ENCODE data around the gene BAZ1A.

The BAZ1A gene, protein sequence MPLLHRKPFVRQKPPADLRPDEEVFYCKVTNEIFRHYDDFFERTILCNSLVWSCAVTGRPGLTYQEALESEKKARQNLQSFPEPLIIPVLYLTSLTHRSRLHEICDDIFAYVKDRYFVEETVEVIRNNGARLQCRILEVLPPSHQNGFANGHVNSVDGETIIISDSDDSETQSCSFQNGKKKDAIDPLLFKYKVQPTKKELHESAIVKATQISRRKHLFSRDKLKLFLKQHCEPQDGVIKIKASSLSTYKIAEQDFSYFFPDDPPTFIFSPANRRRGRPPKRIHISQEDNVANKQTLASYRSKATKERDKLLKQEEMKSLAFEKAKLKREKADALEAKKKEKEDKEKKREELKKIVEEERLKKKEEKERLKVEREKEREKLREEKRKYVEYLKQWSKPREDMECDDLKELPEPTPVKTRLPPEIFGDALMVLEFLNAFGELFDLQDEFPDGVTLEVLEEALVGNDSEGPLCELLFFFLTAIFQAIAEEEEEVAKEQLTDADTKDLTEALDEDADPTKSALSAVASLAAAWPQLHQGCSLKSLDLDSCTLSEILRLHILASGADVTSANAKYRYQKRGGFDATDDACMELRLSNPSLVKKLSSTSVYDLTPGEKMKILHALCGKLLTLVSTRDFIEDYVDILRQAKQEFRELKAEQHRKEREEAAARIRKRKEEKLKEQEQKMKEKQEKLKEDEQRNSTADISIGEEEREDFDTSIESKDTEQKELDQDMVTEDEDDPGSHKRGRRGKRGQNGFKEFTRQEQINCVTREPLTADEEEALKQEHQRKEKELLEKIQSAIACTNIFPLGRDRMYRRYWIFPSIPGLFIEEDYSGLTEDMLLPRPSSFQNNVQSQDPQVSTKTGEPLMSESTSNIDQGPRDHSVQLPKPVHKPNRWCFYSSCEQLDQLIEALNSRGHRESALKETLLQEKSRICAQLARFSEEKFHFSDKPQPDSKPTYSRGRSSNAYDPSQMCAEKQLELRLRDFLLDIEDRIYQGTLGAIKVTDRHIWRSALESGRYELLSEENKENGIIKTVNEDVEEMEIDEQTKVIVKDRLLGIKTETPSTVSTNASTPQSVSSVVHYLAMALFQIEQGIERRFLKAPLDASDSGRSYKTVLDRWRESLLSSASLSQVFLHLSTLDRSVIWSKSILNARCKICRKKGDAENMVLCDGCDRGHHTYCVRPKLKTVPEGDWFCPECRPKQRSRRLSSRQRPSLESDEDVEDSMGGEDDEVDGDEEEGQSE (N-terminal part only)

DNA sequence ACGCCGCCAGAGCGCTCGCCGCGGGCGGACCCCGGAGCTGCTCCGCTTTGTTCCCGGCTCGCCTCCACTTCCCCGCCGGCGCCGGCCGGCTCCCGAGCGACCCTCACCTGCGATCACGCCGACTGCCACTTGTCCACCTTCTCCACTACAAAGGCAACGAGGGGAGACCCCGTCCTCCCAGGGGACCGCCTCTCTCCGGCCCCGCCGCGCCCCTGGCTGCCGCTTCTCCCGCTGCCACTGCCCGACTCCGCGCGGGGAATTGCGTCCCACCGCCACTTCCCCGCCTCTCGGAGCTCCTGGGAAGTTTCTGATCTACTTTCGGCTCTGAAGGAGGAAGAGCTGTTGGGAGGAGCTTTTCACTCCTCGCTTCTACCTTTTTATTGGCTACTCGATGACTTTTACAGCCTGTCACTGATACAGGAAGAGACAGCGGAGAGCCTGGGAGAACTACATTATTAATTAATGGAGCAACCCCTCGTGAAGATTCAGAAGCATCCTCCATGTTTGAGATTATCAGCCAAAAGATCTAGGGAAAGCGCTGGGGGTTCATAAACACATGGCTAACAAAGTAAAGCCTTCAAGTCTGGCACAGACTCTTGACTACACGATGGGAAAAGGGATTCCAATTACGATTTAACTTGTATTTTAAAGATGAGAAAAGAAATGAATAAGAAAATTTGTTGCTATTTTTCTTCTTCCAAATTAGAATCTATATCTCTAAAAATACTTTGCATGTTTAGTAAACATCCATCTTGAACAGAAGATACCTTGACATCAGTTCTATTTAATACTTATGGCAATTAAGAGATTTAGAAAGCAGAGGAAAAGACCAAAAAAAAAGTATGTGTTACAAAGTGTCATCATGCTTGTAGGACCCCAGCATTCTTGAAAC is at the start of gene BAZ1A:
Gene BAZ1A, minus strand, starts transcription at position 330 of the 892 bp plus-strand sequence. CDS start 756 bp downstream, outside the sequence.
- peak; percentile 69 for DNase-seq

DNA sequence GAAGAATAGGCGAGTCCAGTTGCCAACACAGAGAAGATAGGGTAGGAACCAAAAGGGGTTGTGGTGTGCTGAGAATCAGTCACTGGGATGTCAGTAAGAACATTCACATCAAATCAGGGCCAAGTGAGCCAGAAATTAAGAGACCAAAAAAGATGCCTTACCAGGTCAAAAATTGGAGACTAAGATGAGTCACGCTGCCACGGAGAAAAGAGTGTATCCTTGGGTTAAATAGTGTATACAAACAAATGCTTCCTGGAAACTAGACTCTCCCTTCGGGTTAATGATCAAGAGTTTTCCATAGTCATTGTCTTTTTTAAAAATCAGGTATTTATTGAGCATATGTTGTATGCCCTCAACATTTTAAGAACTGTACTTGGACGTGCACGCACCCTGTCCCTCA is 45.2 kb upstream of the BAZ1A start:
- DNase-seq = no peak

DNA sequence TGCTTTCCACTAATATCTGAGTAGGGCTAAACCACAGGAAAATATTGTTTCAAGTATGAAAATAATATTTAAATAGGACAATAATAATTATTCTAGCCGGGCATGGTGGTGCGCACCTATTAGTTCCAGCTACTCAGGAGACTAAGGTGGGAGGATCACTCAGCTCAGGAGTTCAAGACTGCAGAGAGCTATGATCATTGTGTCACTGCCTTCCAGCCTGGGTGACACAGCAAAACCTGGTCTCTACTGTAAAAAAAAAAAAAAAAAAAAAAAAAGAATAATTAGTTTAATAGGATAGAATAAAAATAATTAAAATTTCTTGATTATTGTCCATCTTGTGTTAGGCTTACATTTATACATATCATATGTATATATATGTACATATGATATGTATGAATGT is 38.5 kb upstream of the BAZ1A start:
- DNase-seq = no peak

DNA sequence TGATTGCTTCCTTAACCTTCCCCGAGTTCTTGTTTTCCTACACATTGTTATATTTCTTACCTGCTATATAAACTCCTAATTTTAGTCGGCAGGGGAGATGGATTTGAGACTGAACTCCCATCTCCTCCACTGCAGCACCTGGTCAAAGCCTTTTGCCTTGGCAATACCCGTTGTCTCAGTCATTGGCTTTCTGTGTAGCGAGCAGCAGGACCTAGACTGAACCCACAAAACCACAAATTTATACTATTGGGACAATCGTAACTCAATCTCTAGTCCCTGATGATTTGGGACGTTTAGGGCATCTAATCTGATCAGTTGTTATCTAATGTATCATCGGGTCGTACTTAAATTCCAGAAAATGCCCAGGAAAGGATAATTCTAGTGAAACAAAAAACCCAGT is 37.8 kb upstream of the BAZ1A start:
- no peak for DNase-seq

DNA sequence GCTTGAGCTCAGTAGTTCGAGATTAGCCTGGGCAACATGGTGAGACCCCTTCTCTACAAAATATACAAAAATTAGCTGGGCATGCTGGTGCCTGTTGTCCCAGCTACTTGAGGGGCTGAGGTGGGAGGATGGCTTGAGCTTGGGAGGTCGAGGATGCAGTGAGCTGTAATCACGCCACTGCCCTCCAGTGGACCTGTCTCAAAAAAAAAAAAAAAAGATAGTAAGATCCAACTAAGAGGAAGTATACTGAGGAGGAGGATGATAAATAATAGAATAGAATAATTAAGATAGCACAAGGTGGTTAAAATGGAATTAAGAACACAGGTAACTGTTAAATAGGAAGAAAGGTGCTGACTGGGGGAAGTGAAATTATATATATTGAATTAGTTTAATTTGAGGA is 37.0 kb upstream of the BAZ1A start:
- DNase-seq = no peak

DNA sequence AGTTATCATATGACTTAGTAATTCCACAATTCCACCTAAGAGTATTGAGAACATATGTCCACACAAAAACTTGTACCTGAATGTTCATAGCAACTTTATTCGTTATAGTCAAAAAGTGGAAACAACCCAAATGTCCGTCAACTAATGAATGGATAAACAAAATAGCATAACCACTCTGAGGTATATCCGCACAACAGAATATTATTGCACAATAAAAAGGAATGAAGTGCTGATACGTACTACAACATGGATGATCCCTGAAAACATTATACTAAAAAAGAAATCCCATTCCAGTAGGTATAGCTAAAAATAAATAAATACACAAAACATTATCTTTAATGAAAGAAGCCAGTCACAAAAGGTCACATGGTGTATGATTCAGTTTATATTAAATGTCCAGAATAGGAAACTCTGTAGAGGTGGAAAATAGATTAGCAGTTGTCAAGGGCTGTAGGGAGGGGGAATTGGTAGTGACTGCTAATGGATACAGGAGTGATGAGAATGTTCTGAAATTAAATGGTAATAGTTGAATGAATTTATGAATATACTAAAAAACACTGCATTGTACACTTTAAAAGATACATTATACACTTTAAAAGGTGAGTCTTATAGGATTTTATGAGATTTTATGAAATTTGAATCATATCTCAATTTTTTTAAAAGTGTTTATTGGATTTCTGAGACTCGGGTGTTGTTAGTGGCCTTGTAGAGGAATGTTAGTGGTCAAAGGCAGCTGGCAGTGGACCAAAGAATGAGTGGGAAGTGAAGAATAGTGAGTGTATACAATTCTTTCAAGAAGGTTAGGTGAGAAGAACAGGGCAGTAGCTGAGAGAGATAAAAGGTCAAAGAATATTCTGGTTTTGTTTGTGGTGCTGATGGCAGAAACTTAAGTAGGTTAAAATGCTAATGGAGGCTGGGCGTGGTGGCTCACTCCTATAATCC is 36.3 kb upstream of the BAZ1A start:
- no peak for DNase-seq

DNA sequence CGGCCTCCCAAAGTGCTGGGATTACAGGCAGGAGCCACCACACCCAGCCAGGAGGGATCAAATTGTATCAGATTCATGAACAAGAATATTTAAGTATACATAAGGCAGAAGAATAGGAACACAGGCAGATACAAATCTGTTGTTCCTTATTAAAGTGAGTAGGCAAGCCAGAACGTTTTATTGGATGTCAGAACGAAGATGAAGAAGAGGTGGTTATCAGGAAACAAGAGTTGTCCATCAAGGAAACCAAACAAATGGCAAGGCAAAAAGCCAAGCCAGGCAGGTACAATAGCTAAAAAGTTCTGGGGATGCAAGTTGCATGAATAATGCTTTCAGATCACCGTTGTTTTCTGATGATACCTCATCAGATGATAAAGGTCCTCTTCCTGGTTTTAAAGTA is 31.1 kb upstream of the BAZ1A start:
- DNase-seq = no peak

DNA sequence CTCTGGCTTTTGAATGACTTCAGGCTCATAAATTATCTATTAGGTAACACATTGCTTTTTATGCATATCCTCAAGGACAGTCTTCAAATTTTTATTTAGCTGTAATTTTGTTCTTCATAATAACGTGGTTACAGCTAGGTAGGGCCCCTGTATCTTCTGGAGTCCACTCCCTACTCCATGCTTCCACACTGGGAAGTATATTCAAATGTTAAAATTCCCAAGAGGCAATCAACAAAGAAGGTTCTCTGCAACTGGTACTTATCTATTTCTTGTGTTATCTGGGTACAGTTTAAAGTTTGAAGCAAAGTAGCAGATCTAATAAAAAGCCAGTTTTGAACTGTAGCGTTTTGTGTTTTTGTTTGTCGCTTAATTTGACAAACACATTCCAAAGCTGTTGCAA is 20.1 kb upstream of the BAZ1A start:
- no peak for DNase-seq

DNA sequence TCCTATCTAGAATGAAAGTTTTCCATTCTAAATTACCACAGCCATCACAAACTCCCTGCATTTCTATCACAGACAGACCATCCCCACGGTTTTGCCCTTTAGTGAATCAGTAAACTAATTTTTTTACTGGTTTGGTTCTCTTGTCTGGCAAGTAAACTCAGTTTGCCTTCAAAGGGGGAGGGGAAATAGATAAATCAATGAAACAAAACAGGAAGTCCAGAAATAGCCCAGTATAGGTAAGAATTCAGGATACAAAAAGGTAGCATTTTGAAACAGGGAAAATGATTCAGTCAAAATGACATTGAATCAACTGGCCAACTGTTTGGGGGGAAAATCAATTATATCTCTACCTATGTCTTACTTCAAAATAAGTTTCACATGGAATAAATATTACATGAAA is 15.8 kb upstream of the BAZ1A start:
- no peak for DNase-seq

DNA sequence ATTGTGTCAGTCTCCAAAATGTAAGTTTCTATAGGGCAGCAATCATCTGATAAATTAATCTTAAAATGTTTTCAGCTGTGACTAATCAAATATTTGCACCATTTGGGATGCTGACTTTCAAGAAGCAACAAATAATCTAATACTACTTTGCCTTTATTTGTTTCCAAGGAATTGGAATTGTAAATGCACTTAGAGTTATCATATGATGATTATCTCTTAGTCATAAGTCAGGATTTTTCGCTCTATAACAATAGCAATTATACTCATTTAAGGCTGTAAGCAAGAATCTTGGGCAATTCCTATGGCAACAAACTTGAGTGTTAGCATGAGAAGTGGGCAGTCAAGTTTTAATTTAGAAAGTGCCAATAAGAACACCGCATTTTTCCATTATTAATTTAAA is 13.0 kb upstream of the BAZ1A start:
- no peak for DNase-seq

DNA sequence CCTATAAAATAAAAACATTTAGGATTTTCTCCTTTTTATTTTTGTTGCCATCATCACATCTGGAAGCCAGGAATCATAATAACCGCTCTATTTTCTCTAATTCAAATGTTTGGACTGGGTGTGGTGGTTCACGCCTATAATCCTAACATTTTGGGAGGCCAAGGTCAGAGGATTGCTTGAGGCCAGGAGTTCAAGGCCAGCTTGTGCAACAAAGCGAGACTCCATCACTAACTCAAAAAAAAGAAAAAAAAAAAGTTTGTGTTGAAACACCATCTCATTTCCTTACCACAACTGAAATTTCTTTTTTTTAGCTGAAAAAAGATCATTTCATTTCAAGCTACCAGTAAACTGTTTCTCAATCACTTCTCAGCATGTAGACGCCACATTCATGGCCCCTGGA is 8.8 kb upstream of the BAZ1A start:
- no peak for DNase-seq

DNA sequence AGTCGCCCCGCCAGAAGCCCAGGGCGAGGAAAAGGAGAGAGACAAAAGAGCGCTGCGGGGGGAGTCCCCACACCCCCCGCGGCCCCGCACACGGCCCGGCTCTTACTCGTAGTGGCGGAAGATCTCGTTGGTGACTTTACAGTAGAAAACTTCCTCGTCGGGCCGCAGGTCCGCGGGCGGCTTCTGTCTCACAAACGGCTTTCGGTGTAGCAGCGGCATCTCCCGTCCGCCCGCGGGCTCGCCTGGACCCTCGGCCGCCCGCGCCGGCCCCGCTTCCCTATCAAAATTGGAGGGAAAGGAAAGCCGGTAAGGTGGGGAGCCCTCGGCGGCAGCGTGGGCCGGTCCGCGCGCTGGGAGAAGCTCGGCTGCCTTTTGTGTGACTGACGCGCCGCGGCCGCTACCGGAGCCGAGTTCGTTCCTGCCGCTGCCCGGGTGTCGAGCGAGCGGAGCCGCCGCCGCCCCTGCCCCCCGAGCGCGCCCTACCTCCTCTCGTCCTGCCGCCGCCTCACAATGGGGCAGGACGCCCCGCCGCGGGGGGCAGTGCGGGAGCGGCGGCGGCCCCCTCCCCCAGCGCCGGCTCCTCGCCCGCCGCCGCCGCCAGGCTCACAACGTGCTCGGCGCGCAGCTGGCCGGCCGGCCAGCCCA is 652 bp downstream of the BAZ1A start:
- DNase-seq = peak; percentile 57

DNA sequence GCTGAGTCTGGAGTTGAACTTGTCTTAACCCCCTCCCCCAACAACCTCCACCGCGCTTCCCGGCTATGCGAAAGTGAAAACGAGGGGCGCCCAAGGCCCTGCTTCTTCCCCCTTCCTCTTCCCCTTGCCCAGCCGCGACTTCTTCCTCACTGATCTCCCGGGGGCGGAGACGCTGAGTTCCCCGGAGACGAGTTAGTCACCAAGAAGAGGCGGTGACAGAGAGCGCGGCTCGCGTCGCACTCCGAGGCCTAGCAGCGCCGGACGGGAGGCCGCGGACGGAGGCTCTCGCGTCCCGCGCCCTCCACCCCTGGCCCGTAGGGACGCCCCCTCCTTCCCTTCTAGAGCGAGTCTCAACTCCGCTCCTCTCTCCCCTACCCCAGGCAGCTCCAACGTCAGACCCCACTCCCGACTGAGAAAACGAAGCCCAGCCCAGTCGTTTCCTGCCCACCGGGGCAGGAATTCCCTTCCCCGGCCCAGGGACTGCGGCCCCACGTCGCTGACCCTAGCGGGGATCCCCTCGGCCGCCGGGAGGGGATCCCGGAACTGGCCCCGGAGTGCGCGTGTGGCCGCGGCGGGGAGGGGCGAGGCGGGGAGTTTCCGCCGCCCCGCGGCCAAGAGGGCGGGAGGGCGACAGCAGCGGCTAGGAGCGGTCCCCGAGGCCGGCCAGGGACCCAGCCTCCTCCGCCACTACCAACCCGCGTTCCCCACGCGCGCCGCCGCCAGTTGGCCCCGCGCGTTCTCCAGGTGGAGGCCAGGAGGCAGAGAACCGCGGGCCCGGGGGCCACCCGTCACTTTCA is 1.4 kb downstream of the BAZ1A start:
- DNase-seq = peak; percentile 78

DNA sequence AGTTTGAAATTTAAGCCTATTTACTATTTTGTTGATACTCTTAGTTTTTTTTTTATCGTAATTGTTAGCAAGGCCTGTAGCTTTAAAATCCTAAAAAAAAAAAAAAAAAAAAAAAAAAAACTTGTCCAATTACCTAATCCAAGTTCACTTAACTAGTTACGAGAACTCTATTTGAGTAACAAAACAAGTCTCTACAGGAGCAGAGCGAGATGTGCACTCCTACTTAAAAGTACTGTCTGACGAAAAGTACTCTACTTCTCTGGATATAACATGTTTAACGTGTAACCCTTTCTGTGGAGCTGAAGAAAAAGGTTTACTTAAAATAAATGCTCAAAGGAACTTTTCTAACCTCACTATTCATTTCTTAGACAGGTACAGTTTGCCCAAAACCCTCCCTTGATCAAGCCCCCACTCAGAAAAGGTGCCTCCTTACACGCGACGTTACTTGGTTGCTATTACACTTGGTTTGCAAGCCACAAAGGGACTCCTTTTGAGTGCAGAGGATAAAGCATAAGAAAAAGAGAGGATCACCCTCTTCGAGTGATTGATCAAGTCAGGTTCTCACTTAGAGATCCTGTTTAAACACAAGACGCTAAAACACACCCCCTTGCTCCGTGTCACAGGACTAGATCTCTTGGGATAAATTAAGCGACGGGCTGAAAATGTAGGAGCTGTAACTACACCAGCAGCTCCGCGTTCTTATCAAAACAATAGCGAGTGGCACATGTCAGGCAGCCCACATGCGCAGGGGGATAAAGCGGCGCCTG is 2.2 kb downstream of the BAZ1A start:
- DNase-seq = no peak

DNA sequence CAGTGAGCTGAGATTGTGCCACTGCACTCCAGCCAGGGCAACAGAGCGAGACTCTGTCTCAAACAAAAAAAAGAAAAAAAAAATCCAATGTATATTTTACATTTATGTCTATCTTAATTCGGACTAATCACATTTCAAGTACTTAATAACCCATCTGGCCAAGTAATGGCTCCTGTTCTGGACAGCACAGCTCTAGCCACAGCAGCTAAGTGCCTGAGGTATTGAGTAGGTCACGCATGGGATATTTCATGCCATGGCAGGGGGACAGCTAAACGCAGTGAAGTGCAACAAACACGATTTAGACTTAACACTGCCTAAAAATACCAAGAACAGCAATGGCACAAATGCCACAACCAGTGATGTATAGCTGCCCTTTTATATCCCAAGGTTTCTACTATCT is 8.0 kb downstream of the BAZ1A start:
- no peak for DNase-seq

DNA sequence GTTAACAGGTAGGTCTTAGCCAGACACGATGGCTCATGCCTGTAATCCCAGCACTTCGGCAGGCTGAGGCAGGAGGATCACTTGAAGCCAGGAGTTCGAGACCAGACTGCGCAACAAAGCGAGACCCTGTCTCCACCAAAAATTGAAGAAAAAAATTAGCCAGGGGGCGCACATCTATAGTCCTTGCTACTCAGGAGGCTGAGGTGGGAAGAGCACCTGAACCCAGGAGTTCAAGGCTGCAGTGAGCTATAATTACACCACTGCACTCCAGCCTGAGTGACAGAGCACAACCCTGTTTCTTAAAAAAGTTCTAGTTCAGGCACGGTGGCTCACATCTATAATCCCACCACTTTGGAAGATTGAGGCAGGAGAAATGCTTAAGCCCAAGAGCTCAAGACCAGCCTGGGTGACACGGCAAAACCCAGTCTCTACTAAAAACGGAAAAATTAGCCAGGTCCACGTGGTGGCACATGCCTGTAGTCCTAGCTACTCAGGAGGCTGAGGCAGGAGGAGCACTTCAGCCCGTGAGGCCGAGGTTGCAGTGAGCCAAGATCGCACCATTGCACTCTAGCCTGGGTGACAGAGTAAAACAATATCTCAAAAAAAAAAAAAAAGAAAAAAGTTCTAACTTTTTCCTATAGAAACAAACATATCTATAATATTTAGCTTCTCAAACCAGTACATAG is 9.1 kb downstream of the BAZ1A start:
- DNase-seq = no peak

DNA sequence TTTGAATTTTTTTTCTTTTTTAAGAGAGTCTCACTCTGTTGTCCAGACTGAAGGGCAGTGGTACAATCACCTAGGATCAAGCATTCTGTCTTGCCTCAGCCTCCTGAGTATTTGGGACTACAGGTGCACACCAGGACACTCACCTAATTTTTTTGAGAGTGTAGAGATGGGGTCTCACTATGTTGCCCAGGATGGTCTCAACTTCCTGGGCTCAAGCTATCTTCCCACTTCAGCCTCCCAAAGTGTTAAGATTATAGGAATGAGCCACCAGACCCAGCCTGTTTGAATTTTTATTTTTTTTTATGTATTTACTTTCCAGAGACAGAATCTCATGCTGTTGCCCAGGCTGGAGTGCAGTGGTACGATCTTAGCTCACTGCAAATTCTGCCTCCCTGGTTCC is 11.3 kb downstream of the BAZ1A start:
- no peak for DNase-seq

DNA sequence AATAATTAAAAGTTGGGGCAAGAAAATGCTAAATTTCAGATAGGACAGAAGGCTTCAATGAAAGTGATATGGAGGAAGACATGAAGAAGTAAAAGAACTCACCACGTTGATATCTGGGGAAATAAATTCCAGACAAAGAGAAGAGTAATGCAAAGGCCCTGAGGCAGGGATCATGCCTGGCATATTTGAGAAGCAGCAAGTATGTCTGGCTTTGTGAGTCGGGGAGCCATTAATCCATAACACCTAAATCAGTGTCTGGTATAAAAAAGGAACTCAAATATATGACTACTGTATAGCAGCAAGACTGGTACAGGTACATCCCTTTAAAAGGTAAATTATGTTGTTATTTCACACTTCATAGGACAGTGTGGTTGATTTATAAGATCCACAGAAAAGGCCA is 16.4 kb downstream of the BAZ1A start:
- DNase-seq = no peak

All from NCI-H1092 (cell line).